Ovary (tissue), 3 donors: ENCODE measurements around the gene RABL3.

ENCODE experiments used
- EP300 ChIP-seq: sonication (generic); formaldehyde crosslinking; IDR thresholded peaks from one replicate; pipeline ENCODE4 v1.6.1; 2017; ENCODE audit warnings: antibody characterized with exemption
- POLR2A ChIP-seq: fragments of 450-650 bp; IDR thresholded peaks from one replicate; pipeline ENCODE4 v1.6.1; 2017; ENCODE audit warnings: antibody characterized with exemption, mild to moderate bottlenecking, moderate library complexity
- TF ChIP-seq, protein P1 (sequence below), 3 donors: fragments of 450-650 bp in 2 of 3; fragments of 200-600 bp in 1 of 3; IDR thresholded peaks; one replicate each; pipeline versions ENCODE4 v1.5.1 to v1.8.0; 2016 to 2022; ENCODE audit warnings: antibody characterized with exemption in 3 of 3, mild to moderate bottlenecking in 1 of 3
- donor health status: DM: no; HTN: no; CAD: no.

DNA sequence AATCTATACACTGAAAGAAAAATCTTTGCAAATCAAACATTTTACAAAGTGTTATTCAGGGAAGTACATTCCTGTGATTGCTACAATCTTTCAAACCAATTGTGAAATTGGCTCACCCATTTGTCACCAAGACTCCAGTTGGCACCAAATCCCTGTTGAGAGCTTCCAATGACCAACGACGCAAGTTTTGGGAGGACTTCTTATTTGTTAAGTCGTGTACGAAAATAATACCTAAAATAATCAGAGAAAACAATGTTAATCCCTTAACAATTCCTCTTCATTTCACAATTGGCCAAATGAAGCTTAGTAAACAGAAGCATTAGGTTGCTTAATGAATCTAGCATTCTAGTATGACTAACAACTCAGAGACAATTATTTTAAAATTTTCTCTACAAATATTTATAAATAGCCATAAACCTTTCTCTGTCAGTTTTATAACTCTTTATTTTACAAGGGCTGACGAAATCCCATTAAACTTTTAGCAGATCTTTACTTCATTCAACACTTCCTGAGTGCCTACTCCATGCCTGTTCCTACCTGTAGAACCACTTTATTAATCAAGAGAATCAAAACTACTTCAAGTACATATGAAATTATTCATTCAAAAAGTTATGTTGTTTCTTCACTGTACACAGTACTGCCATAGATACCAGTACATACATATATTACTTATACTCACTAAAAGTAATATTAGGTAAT is 36.3 kb downstream of the RABL3 start:
- TF ChIP-seq, protein P1, sequence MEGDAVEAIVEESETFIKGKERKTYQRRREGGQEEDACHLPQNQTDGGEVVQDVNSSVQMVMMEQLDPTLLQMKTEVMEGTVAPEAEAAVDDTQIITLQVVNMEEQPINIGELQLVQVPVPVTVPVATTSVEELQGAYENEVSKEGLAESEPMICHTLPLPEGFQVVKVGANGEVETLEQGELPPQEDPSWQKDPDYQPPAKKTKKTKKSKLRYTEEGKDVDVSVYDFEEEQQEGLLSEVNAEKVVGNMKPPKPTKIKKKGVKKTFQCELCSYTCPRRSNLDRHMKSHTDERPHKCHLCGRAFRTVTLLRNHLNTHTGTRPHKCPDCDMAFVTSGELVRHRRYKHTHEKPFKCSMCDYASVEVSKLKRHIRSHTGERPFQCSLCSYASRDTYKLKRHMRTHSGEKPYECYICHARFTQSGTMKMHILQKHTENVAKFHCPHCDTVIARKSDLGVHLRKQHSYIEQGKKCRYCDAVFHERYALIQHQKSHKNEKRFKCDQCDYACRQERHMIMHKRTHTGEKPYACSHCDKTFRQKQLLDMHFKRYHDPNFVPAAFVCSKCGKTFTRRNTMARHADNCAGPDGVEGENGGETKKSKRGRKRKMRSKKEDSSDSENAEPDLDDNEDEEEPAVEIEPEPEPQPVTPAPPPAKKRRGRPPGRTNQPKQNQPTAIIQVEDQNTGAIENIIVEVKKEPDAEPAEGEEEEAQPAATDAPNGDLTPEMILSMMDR (IDR thresholded peaks at IDR 0.05): no peak
- TF ChIP-seq POLR2A (no peak), EP300 (no peak)
